Measurements from ENCODE around the gene SPTBN5. TPM values are rescaled to one million over a fixed set of nuclear protein-coding genes. Genes with fewer than 3 reads are reported as not detected.

The SPTBN5 gene
- total RNA-seq, 1 experiment from 2014 or later = 0.96 TPM

DNA sequence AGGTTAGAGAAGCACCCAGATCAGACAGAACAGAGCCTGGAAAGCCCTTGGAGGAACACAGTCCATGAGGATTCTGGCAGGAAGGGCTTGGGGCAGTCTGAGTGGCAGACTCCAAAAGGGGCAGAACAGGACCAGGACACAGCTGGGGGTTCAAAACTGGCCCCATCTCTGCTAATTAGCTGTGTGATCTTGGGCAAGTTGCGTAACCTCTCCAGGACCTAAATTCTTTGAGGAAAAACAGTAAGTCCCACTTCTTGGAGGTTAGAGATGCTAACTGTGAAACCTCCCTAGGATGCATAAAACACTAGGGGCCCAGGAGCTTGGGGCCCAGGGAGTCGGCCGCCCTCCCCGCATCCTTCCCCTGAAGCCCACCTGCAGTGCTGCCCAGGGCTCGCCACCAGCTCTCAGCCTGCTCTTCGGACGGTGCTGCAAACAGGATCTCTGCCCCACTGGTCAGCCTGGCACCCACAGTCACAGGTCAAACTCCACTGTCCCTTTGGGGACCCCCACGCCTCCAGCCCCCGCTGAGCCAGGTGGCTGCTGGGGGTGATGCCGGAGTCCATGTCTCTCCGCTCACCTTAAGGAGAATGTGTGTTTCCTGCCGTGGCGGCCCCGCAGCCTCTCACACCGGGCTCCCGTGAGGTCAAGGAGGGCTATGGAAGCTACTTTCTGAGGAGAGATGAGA is 43.2 kb downstream of the SPTBN5 start:
- Histone ChIP-seq H3K9me3 (ENCODE audit: control insufficient read depth in 1 of 2, insufficient read depth in 1 of 2, low read depth in 1 of 2, low read length in 2 of 2) (no peaks in the 10 kb centered on the region), H3K27me3 (ENCODE audit: insufficient read depth, low read length) (no peaks in the 10 kb centered on the region), H3K9ac (ENCODE audit: low read length) (no peak overlapping the region), H3K27ac (ENCODE audit: low read depth, low read length) (no peak overlapping the region), H3K9me2 (ENCODE audit: insufficient read depth) (no peaks in the 10 kb centered on the region), H3K4me2 (ENCODE audit: low read length) (no peak overlapping the region), H3K4me1 (ENCODE audit: control insufficient read depth in 1 of 2, insufficient read depth in 2 of 2, low read length in 2 of 2) (no peaks in the 10 kb centered on the region), H3K79me2 (ENCODE audit: insufficient read depth, low read length) (no peaks in the 10 kb centered on the region), H4K20me1 (ENCODE audit: insufficient read depth) (no peaks in the 10 kb centered on the region), H2AFZ (ENCODE audit: low read depth, low read length, poor library complexity, severe bottlenecking) (no peak overlapping the region), H3K4me3 (replicated peaks in 1 of 2; ENCODE audit: low read depth in 1 of 2, low read length in 2 of 2) (no peak overlapping the region), H3K36me3 (ENCODE audit: control insufficient read depth in 1 of 2, insufficient read depth in 2 of 2, low read length in 2 of 2) (peaks cover 0 to 3% of the 10 kb centered on the region in 2 experiments; a peak in 1 of 4 replicates)
- TF ChIP-seq ZFX (IDR thresholded peaks at IDR 0.05) (no peak), TCF7L2 (IDR thresholded peaks at IDR 0.05; ENCODE audit: borderline replicate concordance, extremely low read depth, insufficient read depth, insufficient read length) (no peak), EGR1 (IDR thresholded peaks at IDR 0.05; ENCODE audit: low read depth) (no peak)
- POLR2A ChIA-PET = no interaction called here
- CTCF ChIA-PET = no interaction called here
- intact Hi-C loops (cut with micrococcal nuclease) = no loop called here
- RAD21 ChIA-PET (ENCODE audit: low non-redundant PET in 1 of 2, low total read pairs in 2 of 2, uncharacterized antibody in 2 of 2, unreplicated experiment in 2 of 2) = no interaction called here
- BruUV-seq (replicated peaks) = no TSS peak
- ATAC-seq = no peak
- DNase-seq (ENCODE audit: low read depth, low spot score) = no peak

DNA sequence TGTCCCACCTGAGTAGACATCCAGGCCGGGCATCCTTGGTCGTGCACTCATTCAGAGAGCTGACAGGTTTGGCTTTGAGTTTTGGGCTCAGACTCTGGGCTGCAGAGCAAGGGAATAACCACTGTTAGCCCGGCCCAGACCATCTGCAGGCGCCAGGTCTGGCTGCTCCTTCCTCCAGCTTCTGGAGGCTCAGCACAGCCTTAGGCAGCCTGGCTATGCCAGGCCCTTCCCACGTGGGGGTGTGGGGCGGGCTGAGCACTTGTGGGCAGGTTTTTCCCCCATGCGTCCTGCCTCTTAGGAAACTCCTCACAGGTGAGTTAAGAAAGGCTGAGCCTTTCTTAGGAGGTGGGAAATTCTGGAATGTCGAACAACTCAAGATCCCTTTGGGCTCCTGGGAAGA is 44.0 kb downstream of the SPTBN5 start:
- RAD21 ChIA-PET (ENCODE audit: low non-redundant PET in 1 of 2, low total read pairs in 2 of 2, uncharacterized antibody in 2 of 2, unreplicated experiment in 2 of 2) = no interaction called here
- Histone ChIP-seq H3K27me3 (ENCODE audit: insufficient read depth, low read length) (no peaks in the 10 kb centered on the region), H3K9ac (ENCODE audit: low read length) (no peak overlapping the region), H3K79me2 (ENCODE audit: insufficient read depth, low read length) (no peaks in the 10 kb centered on the region), H3K4me1 (ENCODE audit: control insufficient read depth in 1 of 2, insufficient read depth in 2 of 2, low read length in 2 of 2) (no peaks in the 10 kb centered on the region), H3K4me2 (ENCODE audit: low read length) (no peak overlapping the region), H3K9me3 (ENCODE audit: control insufficient read depth in 1 of 2, insufficient read depth in 1 of 2, low read depth in 1 of 2, low read length in 2 of 2) (no peaks in the 10 kb centered on the region), H2AFZ (ENCODE audit: low read depth, low read length, poor library complexity, severe bottlenecking) (no peak overlapping the region), H4K20me1 (ENCODE audit: insufficient read depth) (no peaks in the 10 kb centered on the region), H3K9me2 (ENCODE audit: insufficient read depth) (no peaks in the 10 kb centered on the region), H3K36me3 (ENCODE audit: control insufficient read depth in 1 of 2, insufficient read depth in 2 of 2, low read length in 2 of 2) (peaks cover 0 to 3% of the 10 kb centered on the region in 2 experiments; a peak in 1 of 4 replicates), H3K27ac (ENCODE audit: low read depth, low read length) (no peak overlapping the region), H3K4me3 (replicated peaks in 1 of 2; ENCODE audit: low read depth in 1 of 2, low read length in 2 of 2) (no peak overlapping the region)
- POLR2A ChIA-PET = no interaction called here
- DNase-seq (ENCODE audit: low read depth, low spot score) = no peak
- no TSS peak for BruUV-seq (replicated peaks)
- ATAC-seq = 0 out of 2 replicates have a peak, but pooled peaks have one; percentile 23
- CTCF ChIA-PET = no interaction called here
- intact Hi-C loops (cut with micrococcal nuclease) = no loop called here
- TF ChIP-seq MAX (IDR thresholded peaks at IDR 0.05) (no peak), RAD21 (IDR thresholded peaks at IDR 0.05; ENCODE audit: low read depth) (no peak), EZH2phosphoT487 (IDR thresholded peaks at IDR 0.05; ENCODE audit: borderline replicate concordance) (no peak), SRF (IDR thresholded peaks at IDR 0.05; ENCODE audit: low read depth) (no peak), ZNF274 (IDR thresholded peaks at IDR 0.05; ENCODE audit: low read depth, low read length) (no peak), CBX3 (IDR thresholded peaks at IDR 0.05; ENCODE audit: low read depth) (no peak), SP1 (IDR thresholded peaks at IDR 0.05; ENCODE audit: low read depth) (no peak), YY1 (IDR thresholded peaks at IDR 0.05; ENCODE audit: extremely low read depth, insufficient replicate concordance, low read depth, low read length) (no peak), FOSL1 (IDR thresholded peaks at IDR 0.05; ENCODE audit: low read depth) (no peak), EZH2 (IDR thresholded peaks at IDR 0.05) (no peak), ZFX (IDR thresholded peaks at IDR 0.05) (no peak), TCF7L2 (IDR thresholded peaks at IDR 0.05; ENCODE audit: borderline replicate concordance, extremely low read depth, insufficient read depth, insufficient read length) (no peak), ELF1 (IDR thresholded peaks at IDR 0.05; ENCODE audit: borderline replicate concordance, low read depth) (no peak), SIN3A (IDR thresholded peaks at IDR 0.05; ENCODE audit: low read depth) (no peak), EGR1 (IDR thresholded peaks at IDR 0.05; ENCODE audit: low read depth) (no peak)
- TF ChIP-seq, protein P1, sequence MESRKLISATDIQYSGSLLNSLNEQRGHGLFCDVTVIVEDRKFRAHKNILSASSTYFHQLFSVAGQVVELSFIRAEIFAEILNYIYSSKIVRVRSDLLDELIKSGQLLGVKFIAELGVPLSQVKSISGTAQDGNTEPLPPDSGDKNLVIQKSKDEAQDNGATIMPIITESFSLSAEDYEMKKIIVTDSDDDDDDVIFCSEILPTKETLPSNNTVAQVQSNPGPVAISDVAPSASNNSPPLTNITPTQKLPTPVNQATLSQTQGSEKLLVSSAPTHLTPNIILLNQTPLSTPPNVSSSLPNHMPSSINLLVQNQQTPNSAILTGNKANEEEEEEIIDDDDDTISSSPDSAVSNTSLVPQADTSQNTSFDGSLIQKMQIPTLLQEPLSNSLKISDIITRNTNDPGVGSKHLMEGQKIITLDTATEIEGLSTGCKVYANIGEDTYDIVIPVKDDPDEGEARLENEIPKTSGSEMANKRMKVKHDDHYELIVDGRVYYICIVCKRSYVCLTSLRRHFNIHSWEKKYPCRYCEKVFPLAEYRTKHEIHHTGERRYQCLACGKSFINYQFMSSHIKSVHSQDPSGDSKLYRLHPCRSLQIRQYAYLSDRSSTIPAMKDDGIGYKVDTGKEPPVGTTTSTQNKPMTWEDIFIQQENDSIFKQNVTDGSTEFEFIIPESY (IDR thresholded peaks at IDR 0.05; ENCODE audit: extremely low read depth, insufficient replicate concordance, low read length) = no peak

All from HCT116 (cell line).